Stimulated activated CD4-positive, alpha-beta T cell treated with anti-CD3 and anti-CD28 coated beads, Interleukin-15, amount 100 ng/mL, for 24 hours (primary cell): Measurements from ENCODE around the gene CBFB.
"Not testable (repeated sequence)": the region's sequence is repeated elsewhere in the genome, so short reads cannot be mapped to it uniquely, and the experiment has no call there.

Source experiments
- DNase-seq: peaks from one replicate; pipeline ENCODE4 v3.0.0-alpha.2; 2020

CBFB gene

GRCh38 chr16:67017421-67017750 is 11.6 kb upstream of the CBFB start:
- no peak for DNase-seq

DNA sequence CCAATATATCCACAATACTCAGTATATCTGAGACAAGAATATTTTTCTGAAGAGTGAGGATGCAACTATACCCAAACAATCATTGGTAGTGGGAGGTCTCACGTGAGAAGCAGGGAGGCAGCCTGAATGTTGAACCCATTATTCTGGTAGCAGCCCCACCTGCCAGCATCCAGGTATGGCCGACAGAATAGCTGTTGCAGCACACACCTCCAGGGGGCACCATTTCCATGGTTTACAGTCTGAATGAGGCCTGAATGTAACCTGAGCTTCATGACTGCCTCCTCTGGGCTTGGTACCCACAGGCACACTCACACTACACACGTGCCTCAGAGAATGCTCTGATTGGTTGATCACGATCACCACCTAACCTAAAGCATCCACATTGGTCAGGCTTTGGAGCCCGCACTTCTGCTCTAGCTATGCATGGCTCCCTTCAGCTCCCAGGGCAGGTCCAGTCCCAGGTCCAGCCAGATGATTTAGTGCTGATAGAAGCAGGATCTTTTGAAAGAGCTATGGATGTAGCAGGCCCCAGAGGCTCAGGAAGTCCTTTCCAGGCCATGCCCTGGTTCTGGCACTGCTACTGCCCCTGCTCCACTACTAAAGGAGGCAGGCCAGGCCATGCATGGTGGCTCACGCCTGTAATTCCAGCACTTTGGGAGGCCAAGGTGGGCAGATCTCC is 11.0 kb upstream of the CBFB start:
- peak; percentile 93 for DNase-seq

DNA sequence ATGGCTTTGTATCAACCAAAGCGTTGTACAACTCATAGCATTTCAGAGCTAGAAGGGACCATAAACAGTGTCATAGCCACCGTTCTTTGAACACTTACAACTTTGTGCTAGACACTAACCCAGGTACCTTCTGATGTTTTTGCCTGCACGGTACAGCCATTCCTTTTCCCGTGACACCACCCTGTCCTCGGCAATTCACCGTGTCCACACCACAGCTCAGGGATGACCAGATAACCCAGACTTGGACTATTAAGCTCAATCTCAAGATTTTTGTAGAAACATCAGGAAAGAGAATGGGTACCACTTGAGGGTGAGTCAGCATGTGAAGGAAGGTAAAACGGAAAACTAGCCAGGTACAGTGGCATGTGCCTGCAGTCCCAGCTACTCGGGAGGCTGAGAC is 9.8 kb upstream of the CBFB start:
- no peak for DNase-seq

- DNase-seq = no peak
Measured at GRCh38 chr16:67021321-67021720, 7.6 kb upstream of the CBFB start.

DNA sequence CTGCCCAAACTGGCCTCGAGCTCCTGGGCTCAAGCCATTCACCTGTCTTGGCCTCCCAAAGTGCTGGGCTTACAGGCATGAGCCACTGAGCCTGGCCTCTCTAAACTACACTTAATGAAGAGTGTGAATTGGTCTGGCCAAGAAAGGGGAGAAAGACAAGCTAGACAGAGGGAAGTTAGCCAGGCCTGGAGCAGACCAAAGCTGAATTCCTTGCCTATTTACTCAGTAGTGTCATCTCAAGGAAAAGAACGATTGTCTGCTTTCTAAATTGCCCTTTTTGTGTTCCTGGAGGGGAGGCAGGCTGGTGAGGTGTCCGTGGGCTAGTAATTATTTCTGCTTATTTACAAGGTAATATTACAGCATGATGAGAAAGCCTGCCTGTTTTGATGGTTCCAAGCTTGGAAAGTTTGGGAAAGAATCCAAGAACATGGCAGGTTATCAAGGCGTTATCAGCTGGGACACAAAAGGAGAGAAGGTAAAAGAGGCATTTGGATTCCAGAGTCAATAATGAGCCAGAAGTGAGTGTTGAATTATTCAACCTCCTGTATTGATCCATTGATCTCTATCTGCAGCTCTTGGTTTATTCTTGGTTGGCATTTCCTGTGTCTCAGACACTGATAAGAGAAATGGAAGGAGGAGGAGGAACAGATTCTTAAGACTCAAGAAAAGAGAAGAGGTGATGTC is 6.3 kb upstream of the CBFB start:
- no peak for DNase-seq

- no peak for DNase-seq
Measured at GRCh38 chr16:67023689-67024088, 5.3 kb upstream of the CBFB start.

DNA sequence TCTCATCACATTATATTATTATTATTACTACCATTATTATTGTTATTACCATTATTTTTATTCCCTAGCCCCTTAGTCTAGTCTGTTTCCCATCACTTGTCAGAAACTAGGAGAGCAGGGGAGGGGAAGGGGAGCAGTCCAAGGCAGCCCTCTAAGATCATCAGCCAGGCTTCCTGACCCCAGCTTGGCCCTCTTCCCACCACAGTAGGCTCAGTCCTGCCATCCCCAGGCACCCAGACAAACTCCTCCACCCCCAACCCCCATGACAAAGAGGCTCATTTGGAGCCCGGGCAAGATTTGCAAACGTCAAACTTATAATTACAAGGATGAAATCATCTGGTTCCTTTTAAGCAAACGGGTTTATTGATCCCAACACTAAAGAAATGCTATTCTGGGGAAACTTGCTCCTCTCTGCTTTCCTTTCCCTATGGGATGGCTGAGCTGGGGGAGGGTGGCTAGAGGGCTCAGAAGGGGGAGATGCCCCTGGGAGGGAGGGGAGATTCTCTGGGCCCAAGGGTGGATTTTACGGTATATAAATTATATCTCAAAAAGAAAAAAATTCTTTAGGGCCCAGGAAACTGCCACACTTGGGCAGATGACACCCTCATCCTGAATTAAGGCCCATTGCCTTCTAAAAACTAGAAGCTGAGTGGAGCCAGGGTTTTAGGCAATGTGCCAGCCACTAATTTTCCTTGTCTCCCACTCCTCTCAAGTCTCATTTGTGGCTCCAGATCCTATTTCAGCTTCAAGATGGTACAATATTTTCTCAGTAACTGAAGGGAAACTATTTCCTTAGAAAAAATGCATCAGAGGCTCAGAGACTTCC is 4.4 kb upstream of the CBFB start:
- no peak for DNase-seq

DNA sequence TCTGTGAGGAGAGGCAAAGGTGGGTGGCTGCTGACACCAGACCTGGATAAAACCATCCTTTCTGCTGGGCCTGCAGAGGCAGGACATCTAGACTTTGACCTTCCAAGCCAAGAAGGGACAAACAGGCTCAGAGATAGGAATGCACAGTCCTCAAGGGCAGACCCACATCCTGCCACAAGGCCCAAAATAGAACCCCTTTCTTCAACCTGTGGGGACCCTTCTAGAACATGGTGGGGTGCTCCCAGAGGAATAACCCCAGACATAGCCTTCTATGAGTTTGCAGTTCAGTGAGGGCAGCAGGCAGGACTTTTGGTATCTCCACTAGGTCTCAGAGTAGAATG is 3.8 kb upstream of the CBFB start:
- no peak for DNase-seq

- DNase-seq = no peak
Measured at GRCh38 chr16:67026570-67026969, 2.4 kb upstream of the CBFB start.

GRCh38 chr16:67027046-67027445 is 1.9 kb upstream of the CBFB start:
- DNase-seq = no peak

GRCh38 chr16:67028167-67028695 is 718 bp upstream of the CBFB start:
- DNase-seq = no peak

DNA sequence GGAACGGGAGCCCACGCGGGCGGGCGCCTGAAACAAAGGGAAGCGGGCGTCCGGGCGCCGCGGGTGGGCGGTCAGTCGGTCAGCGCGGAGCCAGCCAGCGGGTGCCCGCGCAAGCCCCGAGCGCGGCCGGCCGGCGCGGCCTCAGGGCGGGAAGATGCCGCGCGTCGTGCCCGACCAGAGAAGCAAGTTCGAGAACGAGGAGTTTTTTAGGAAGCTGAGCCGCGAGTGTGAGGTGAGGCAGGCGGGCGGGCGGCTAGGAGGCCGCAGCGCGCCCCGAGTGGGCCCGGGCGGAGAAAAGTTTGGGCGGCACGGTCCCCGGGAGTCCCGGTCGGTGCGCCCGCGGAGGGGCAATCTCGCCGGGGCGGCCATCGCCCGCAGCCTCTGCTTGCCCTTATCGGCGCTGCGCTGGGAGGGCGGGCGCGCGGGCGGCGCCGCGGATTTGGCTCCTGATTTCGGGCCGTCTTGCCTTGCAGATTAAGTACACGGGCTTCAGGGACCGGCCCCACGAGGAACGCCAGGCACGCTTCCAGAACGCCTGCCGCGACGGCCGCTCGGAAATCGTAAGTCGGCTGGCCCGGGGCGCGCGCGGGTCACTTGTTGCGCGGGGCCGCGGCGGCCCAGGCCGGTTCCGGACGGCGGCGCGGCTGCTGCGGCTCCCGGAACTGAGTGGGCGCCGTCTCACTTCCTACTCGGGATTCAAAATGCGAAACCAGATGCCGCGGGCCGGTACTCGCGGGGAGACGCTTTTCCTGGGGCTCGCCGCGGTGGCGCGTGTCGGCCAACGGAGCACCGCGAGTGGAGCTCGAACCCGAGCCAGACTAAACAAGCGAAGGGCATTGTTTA is 526 bp downstream of the CBFB start:
- DNase-seq = peak; percentile 78

DNA sequence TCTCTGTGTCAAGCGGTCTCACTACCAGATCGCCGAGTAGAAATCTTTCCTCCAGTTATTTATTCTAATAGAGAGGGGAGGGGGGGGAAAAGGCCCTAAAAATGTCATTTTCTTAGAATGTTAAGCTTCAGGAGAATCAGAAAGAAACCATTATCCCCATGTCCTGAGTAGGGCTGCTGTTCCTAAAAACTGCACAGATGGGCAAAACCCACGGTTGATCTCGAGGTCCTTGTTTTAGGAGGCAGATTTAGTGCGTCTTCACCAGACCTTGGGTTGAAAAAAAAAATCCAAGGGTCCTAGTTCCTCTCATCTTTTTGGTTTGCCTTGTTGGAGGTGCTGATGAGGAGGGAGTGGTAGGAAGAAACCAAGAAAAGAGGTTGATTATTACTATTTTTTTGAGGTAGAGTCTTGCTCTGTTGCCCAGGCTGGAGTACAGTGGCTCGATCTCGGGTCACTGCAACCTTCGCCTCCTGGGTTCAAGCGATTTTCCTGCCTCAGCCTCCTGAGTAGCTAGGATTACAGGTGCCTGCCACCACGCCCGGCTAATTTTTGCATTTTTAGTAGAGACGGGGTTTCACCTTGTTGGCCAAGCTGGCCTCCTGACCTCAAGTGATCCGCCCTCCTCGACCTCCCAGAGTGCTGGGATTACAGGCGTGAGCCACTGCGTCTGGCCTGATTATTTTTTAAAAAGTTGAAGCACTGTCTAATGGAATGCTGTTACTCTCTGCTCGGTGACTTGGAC is 1.4 kb downstream of the CBFB start:
- DNase-seq = no peak

- DNase-seq = no peak
Measured at GRCh38 chr16:67034487-67034886, 5.5 kb downstream of the CBFB start.

GRCh38 chr16:67035364-67035763 is 6.4 kb downstream of the CBFB start:
- DNase-seq = no peak

DNA sequence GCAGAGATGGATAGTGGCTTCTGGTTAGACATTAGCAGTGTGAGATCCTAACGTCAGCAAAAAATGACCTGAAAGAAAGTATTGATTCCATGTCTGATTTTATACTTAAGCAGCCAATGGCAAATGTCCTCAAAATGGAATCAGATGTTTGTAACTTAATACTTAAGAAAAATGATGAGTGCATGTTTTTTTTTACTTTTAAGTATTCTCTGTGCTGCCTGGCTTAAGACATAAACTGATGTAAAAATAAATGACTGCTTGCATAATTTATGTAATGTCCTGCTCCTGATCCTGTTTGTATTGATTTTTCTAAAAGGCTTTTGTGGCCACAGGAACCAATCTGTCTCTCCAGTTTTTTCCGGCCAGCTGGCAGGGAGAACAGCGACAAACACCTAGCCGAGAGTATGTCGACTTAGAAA is 7.4 kb downstream of the CBFB start:
- DNase-seq = no peak

DNA sequence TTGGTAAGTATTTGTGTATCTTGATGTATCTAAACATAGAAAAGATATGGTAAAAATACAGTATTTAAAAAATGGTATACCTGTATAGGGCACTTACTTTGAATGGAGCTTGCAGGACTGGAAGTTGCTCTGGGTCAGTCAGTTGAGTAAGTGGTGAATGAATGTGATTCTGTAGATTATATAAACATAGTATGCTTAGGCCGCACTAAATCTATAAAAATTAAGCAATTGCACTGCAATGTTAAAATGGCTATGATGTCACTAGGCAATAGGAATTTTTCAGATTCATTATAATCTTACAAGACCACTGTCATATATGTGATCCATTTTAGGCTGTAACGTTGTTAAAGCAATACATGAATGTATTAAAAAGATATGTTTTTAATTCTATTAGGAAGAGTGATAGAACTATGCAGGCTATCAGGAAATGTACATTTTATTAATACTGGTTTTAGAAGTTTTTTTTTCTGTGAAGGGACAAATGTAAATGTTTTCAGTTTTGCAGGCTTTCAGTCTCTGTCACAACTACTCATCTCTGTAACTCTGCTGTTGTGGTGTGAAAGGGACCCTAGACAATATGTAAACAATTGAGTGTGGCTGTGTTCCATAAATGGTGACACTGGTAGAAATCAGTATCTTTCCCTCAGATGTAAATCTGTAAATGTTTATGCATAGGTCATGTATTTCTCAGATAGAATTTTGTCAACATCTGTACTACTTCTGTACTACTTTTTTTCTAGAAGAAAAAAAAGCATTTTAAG is 10.5 kb downstream of the CBFB start:
- DNase-seq = no peak

- no peak for DNase-seq
Measured at GRCh38 chr16:67040166-67040565, 11.2 kb downstream of the CBFB start.

DNA sequence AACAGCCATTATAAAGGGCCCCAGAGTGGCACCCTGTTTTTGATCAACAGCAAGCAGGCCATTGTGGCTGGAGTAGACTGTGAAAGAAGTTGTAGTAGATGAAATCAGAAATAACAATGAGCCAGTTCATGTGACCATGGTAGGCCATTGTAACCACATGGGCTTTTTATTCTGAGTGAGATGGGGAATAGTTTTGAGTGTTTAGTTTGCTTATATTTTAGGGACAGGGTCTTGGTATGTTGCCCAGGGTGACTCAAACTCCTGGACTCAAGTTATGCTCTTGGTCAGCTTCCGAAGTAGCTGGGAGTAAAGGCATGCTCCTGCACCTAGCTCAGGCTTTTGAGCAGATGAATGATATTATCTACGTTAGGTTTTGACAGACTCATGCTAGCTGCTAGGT is 12.0 kb downstream of the CBFB start:
- no peak for DNase-seq

DNA sequence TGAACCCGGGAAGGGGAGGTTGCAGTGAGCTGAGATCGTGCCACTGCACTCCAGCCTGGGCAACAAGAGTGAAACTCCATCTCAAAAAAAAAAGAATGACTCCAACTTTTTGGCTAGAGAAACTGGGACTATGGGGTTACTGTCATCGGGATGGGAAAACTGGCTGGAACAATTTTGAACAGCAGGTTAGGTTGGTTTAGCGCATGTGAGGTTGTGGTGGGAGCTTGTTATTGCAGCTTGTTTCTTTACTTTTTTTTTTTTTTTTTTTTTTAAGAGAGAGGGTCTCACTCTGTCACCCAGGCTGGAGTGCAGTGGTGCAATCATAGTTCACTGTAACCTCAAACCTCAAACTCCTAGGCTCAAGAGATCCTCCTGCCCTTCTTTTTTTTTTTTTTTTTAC is 12.6 kb downstream of the CBFB start:
- DNase-seq = not testable (repeated sequence)

DNA sequence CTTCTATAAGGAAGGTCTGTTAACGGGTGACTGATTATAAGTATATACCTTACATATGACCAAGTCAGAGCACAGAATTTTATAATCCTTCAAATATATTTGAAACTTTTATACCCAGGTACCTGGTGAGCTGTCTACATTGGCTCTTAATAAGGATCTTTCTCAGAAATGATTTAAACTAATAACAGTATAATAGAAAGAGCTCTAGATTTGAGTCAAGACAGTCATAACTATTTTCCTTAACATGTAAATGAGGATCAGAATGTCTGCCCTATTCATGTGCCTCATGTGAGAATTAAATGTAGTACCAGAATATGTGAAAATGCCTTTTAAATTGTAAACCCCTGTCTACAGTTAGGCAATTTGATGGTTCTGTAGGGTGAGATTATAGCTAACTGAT is 14.5 kb downstream of the CBFB start:
- no peak for DNase-seq

DNA sequence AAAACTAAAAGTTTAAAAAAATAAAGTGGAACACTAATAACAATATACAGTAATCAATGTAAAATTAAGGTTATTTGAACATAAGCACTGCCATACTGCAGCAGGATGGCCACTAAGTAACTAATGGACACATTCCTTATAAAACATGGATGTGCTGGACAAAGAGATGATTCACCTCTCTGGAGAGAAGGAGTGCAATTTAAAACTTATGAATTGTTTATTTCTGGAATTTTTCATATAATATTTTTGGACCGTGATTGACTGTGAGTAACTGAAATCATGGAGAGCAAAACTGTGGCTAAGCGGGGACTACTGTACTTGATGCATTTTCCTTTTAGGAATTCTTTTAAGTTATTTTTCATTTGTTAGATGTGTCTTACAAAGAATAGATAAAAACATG is 21.8 kb downstream of the CBFB start:
- DNase-seq = no peak
